GM10266 (cell line): ENCODE data around the gene SLC16A2.
"Not testable (repeated sequence)": the region's sequence is repeated elsewhere in the genome, so short reads cannot be mapped to it uniquely, and the experiment has no call there.

Experiments used
- DNase-seq: peaks from one replicate; pipeline ENCODE4 v3.0.0; 2012; ENCODE audit errors: extremely low spot score
- TF ChIP-seq, protein P1 (sequence below): IDR thresholded peaks from 2 replicates; pipeline ENCODE4 v1.5.1; 2012; ENCODE audit warnings: mild to moderate bottlenecking, low read depth; ENCODE audit not compliant: control insufficient read depth, insufficient read depth; ENCODE audit errors: missing control alignments

The SLC16A2 gene

DNA sequence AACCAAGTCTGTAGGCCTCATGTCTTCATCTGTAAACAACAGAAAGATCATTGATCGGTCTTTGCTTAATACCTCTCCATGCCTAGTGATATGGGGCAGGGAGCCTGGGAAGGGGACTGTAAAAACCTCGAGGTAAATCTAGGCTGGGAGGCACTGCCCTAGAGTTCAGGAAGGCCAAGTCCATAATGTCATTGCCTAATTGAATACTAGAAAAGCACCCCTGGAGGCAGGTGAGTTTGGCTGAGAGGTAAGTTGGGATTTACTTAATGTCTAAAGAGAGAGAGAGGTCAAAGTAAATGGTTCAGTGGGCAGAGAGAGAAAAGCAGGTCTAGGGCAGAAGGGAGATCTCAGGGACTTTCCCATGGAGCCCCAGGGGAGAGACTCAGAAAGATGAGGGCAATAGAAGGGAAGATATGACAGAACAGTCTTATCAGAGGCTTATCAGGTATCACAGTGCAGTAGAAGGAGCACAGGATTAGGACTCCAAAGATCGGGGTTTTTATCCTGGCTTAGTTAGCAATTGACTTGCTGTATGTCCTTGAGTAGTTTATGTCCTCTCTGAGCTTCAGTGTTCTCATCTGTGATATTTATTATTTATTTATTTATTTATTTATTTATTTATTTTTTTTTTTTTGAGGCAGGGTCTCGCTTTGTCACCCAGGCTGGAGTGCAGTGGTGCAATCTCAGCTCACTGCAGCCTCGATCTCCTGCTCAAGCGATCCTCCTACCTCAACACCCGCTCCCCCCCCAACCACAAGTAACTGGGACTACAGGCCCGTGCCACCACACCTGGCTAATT, 85.2 kb downstream of the SLC16A2 start:
- peak; percentile 30 for DNase-seq

DNA sequence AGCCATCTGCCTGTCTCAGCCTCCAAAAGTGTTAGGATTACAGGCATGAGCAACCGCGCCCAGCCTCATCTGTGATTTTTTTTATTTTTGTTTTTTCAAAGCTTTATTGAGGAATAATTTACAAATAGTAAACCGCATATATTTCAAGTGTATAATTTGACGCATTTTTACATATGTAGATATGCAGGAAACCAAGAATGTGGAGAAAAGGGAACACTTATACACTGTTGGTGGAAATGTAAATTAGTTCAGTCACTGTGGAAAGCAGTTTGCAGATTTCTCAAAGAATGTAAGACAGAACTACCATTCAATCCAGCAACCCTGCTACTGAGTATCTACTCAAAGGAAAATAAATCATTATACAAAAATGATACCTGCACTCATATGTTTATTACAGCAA, 85.9 kb downstream of the SLC16A2 start:
- no peak for DNase-seq
- TF ChIP-seq, protein P1, sequence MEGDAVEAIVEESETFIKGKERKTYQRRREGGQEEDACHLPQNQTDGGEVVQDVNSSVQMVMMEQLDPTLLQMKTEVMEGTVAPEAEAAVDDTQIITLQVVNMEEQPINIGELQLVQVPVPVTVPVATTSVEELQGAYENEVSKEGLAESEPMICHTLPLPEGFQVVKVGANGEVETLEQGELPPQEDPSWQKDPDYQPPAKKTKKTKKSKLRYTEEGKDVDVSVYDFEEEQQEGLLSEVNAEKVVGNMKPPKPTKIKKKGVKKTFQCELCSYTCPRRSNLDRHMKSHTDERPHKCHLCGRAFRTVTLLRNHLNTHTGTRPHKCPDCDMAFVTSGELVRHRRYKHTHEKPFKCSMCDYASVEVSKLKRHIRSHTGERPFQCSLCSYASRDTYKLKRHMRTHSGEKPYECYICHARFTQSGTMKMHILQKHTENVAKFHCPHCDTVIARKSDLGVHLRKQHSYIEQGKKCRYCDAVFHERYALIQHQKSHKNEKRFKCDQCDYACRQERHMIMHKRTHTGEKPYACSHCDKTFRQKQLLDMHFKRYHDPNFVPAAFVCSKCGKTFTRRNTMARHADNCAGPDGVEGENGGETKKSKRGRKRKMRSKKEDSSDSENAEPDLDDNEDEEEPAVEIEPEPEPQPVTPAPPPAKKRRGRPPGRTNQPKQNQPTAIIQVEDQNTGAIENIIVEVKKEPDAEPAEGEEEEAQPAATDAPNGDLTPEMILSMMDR = no peak

More for the DNA sequence above, 85.2 kb downstream of the SLC16A2 start:
- TF ChIP-seq, protein P1 = no peak

DNA sequence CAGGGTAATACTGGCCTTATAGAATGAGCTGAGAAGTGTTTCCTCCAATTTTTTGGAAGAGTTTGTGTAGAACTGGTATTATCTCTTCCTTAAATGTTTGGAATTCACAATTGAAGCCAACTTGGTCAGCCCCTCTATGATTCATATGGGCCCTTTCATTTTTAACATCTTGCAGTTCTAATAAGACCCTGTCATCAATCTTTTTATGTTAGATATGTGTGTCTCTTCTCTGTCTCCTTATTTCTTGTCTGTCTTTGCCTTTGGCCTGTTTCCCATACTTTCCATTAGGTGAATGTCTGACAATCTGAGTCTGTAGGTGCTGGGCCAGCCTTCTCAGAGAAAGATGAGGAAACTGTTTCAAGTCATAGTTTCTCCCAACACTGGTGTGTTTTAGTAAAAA, 88.7 kb downstream of the SLC16A2 start:
- DNase-seq = no peak
- TF ChIP-seq, protein P1 = no peak

DNA sequence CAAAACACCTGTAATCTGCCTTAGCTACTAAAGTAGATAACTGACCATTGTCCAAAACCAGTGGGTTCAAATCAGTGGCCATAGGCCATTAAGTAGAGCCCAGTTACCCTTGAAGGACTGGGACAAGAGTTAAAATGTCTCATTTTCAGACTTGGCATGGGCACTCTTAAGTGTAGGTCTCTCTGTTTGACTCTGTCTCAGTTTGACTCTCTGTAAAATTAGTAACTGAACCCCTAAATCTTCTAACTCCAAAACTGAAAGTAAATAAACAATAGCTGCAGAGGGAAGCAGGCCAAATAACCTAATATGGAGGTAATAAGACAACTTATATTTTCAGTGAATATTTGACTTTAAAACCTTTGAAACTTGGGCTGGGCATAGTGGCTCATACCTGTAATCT, 89.1 kb downstream of the SLC16A2 start:
- TF ChIP-seq, protein P1 = no peak
- DNase-seq = no peak

DNA sequence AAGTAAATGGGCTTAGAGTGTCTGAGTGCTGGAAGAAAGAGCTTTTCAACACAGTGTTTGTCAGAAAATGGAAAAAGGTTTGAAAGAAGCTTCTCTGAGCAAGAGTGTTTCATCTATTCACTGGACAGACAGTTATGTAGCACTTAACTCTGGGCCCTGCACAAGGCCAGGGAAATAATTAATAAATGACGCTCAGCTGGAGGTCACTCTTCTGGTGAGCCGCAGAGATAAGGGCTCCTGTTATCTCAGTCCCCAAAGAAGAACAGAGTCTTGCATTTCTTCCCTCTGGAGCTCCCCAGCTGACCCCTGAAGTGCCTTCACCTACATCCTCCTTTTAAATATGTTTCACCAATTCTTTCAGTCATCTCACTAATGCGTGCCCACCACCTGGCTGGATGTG, 90.4 kb downstream of the SLC16A2 start:
- TF ChIP-seq, protein P1 = no peak
- no peak for DNase-seq

DNA sequence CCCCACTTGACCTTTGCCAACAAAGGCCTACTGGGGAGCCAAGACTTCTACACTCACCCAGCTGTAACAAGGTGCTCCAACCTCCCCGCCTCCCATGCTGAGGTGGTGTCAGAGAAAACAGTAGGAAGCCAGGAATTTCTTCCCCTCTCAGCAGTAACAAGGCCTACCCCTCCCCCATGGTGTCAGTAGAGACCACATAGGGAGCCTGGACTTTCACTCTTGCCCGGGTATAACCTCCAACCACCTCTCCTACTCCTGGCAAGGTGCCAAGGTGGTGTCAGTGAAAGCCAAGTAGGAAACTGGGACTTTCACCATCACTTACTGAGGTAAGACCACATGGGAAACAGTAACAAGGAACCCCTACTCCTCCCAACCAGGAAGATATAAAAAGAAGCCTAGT, 93.1 kb downstream of the SLC16A2 start:
- DNase-seq = no peak
- TF ChIP-seq, protein P1 = no peak

DNA sequence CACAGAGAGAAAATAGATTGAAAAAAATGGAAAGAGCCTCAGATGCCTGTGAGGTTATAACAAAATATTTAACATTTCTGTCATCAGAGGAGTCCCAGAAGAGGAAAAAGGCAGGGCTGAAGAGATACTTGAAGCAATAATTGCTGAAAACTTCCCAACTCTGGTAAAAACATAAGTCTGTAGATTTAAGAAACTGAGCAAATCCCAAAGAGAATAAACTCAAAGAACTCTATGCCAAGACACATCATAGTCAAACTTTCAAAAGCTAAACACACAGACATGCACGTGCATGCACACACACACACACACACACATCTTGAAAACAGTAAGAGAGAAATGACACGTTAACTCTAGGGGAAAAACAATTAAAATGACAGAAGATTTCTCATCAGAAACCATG, 94.1 kb downstream of the SLC16A2 start:
- TF ChIP-seq, protein P1 = no peak
- no peak for DNase-seq

DNA sequence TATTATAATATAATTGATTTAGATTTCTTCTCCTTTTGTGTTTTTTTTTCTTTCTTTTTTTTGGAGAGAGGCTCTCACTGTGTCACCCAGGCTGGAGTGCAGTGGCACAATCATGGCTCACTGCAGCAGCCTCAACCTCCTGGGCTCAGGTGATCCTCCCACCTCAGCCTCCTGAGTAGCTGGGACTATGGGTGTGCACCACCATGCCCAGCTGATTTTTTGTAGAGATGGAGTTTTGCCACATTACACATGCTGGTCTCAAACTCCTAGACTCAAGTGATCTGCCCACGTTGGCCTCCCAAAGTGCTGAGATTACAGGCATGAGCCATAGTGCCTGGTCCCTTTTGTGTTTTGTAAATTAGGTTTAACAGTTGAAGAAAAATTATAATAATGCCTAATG, 94.7 kb downstream of the SLC16A2 start:
- not testable (repeated sequence) for DNase-seq
